BJ (cell line): ENCODE data around the gene DNLZ. TPM values are rescaled to one million over a fixed set of nuclear protein-coding genes. Genes with fewer than 3 reads are reported as not detected.
A peak's percentile ranks its signal among the peaks of the same experiment; 100 is the strongest.

Source experiments
- CTCF ChIA-PET: fragments of 350-600 bp; formaldehyde crosslinking; extraction: SDS; loops from one replicate; lab custom pipeline; 2021; ENCODE audit warnings: antibody characterized with exemption, inconsistent platforms; lab: Yijun Ruan, JAX
- POLR2A ChIA-PET: fragments of 300-600 bp; sonication (Branson Sonifier 250); formaldehyde crosslinking; extraction: SDS; loops from one replicate; lab custom pipeline; 2021; ENCODE audit warnings: antibody characterized with exemption; lab: Charles Lee
- DNase-seq: peaks from one replicate; pipeline ENCODE4 v3.0.0-alpha.2; 2011; ENCODE audit warnings: low read depth
- H3K27me3 ChIP-seq: 2 replicates; pipeline ENCODE4 v1.6.0; 2011; ENCODE audit warnings: low read length; ENCODE audit not compliant: control insufficient read depth, insufficient read depth
- H3K36me3 ChIP-seq: 2 replicates; pipeline ENCODE4 v1.5.1; 2011; ENCODE audit warnings: low read length; ENCODE audit not compliant: control insufficient read depth, insufficient read depth
- H3K4me3 ChIP-seq: 2 replicates; pipeline ENCODE4 v1.5.1; 2011; ENCODE audit warnings: low read depth, mild to moderate bottlenecking, control low read depth, low read length
- CTCF ChIP-seq: IDR thresholded peaks from 2 replicates; pipeline ENCODE4 v1.5.1; 2011; ENCODE audit warnings: low read depth, mild to moderate bottlenecking, control low read depth, inconsistent platforms, low read length, moderate library complexity; ENCODE audit not compliant: insufficient read depth
- polyA plus RNA-seq: library from polyadenylated mRNA; depleted of rRNA; stranded (reverse); fragments of >200 nt; gene quantifications from 2 replicates; pipeline ENCODE4 v1.2.3, GENCODE V29; 2011

DNLZ gene
- polyA plus RNA-seq, 1 experiment: 7.2 TPM

DNA sequence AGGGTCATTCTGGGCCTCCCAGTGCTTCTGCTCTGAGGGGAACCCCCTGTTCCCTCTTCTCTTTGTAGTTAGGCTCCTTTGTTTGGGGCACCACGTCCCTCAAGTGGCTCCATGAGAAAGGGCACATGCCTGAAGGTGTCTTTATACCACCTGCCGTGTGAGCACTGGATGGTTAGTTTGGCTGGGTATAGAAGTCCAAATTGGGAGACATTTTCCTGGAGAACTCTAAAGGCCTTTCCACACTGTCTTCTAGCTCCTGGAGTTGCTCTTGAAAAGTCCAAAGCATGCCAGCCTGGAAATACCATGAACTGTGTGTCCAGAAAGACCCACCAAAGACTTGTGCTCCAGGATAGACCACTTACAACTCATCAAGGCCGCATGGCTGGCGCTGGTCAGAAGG, 48.6 kb downstream of the DNLZ start:
- H3K36me3 ChIP-seq: no peaks in the 10 kb centered on the region
- no peaks in the 10 kb centered on the region for H3K27me3 ChIP-seq
- no peak overlapping the region for H3K4me3 ChIP-seq
- no peak for DNase-seq
- no peak for TF ChIP-seq CTCF
- ChIA-PET CTCF (interaction anchor here (4.9 kb wide), 1 partner anchor 10 kb away, joined by 93 read pairs; the partner anchor contains the start of gene GPSM1), POLR2A (no interaction called here)

GRCh38 chr9:136314056-136314416, 49.5 kb downstream of the DNLZ start:
- no peak overlapping the region for H3K4me3 ChIP-seq
- ChIA-PET CTCF (interaction anchor here (1.0 to 4.9 kb wide), 5 partner anchors 11 to 88 kb away, joined by 3 to 93 read pairs (median 68); partner anchors contain the start of genes CARD9, DNLZ, GPSM1 and SNAPC4), POLR2A (no interaction called here)
- H3K27me3 ChIP-seq: no peaks in the 10 kb centered on the region
- no peak for TF ChIP-seq CTCF
- no peaks in the 10 kb centered on the region for H3K36me3 ChIP-seq
- DNase-seq: no peak

DNA sequence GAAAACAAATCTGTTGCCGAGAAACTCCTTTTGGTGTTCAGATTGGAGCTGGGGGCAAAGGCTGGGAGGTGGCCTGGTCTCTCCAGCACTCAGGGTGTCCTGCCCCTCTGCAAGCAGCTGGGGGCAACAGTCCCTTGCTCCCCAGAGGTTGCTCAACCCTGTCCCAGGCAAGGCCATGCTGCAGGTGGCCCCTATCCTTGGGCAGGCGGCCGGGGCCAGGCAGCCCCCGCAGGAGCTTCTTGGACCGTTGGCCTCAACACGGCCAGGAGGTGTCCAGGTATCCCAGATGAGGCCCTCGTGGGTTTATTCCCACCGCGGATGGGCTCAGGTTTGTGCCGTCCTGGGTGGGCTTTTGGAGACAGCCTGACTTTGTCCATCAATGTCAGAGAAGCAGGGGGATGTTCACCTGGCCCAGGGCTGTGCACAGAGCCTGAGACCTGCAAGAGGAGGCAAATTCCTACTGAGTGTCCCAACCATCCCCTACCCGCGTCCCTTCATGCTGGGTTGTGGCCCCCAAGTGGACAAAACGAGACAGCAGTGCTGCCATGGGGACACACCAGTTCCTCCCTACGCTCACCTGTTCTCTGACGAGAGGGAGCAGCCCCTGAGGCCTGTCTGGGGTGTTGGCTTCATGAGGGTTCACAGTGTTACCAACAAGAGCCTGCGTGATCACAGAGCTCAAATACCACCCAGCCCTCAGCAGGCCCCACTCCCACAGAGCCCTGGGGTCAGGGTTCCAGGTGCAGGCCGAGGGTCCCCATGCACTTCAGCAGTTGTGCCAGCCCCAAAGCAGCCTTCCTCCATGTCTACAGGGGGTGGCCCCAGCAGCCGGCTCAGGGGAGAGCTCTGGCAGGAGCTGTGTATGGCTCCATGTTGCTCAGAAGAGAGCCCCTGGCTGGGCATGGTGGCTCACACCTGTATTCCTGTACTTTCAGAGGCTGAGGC, 50.2 kb downstream of the DNLZ start:
- H3K4me3 ChIP-seq: no peak overlapping the region
- H3K27me3 ChIP-seq: no peaks in the 10 kb centered on the region
- no peak for TF ChIP-seq CTCF
- POLR2A ChIA-PET: no interaction called here
- no peaks in the 10 kb centered on the region for H3K36me3 ChIP-seq
- no peak for DNase-seq
- CTCF ChIA-PET: interaction anchor here (0.8 to 4.9 kb wide), 25 partner anchors 9 to 131 kb away, joined by 3 to 93 read pairs (median 5); partner anchors contain the start of genes CARD9, DNLZ, GPSM1 and SNAPC4

DNA sequence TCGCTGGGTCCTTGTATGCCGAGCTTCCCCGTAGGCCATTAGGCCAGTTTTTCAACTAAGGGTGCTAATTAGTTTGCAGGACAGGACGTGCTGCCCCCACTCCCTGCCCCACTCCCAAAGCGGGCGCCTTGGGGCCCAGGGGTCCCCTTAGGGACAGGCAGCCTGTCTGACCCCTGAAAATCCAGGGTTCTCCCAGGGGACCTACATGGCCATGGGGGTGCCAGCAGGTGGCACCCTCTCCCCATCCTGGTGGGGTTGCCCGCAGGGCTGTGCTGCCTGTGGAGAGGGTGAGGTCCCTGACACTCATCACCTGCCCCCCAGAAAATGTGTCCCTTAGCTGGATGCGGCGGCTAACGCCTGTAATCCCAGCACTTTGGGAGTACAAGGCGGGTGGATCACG, 51.1 kb downstream of the DNLZ start:
- DNase-seq: no peak
- Histone ChIP-seq H3K27me3 (no peaks in the 10 kb centered on the region), H3K4me3 (no peak overlapping the region), H3K36me3 (no peaks in the 10 kb centered on the region)
- CTCF ChIA-PET: interaction anchor here (0.6 to 4.9 kb wide), 25 partner anchors 8 to 196 kb away, joined by 3 to 93 read pairs (median 5); partner anchors contain the start of genes CARD9, DNLZ, GPSM1 and SNAPC4
- TF ChIP-seq CTCF: peak; percentile 92
- POLR2A ChIA-PET: no interaction called here

- no peaks in the 10 kb centered on the region for H3K27me3 ChIP-seq
- H3K4me3 ChIP-seq: no peak overlapping the region
- H3K36me3 ChIP-seq: no peaks in the 10 kb centered on the region
- no peak for TF ChIP-seq CTCF
- no peak for DNase-seq
- ChIA-PET POLR2A (no interaction called here), CTCF (interaction anchor here (0.6 to 4.9 kb wide), 16 partner anchors 13 to 196 kb away, joined by 3 to 93 read pairs (median 6); partner anchors contain the start of genes CARD9, DNLZ, GPSM1 and SNAPC4)
These were observed 51.6 kb downstream of the DNLZ start for GRCh38 chr9:136312009-136312375.
